ENCODE measurements around the gene VPS41. TPM values are rescaled to one million over a fixed set of nuclear protein-coding genes. Genes with fewer than 3 reads are reported as not detected.

VPS41 gene
- total and polyA plus RNA-seq, 10 of the 15 experiments (the other 5 are each of a cell fraction or from before 2014, with no cell fraction given), result 15.3 to 63.2 (median 47.0) TPM

GRCh38 chr7:38830826-38831225 lies 78.2 kb downstream of the VPS41 start:
- RAD21 ChIA-PET (ENCODE audit: unreplicated experiment), result interaction anchor here (1.1 kb wide), 1 partner anchor 635 kb away, joined by 3 read pairs; no protein-coding TSS in a partner anchor
- in situ Hi-C loops (cut with MboI), result no loop called here
- ATAC-seq (peak; percentile 60; the same call in 2 of the 3 replicates), FAIRE-seq (no peak), DNase-seq (ENCODE audit: low read depth, low spot score) (no peak)
- no peaks in the 10 kb centered on the region for H3K27me3 ChIP-seq (replicated peaks in 1 of 2; ENCODE audit: control insufficient read depth in 2 of 2, insufficient read depth in 2 of 2, low read length in 1 of 2)
- no peaks in the 10 kb centered on the region for H3K9me3 ChIP-seq (replicated peaks; ENCODE audit: control insufficient read depth, insufficient read depth, low read length)
- CTCF ChIA-PET, result interaction anchor here (0.7 to 1.5 kb wide), 5 partner anchors 11 to 144 kb away, joined by 3 to 4 read pairs (median 3); partner anchors contain the start of gene VPS41
- WGBS (ENCODE audit: insufficient coverage, insufficient replicate concordance, low lambda C conversion rate, missing lambda C conversion rate), result 90% methylated on average over 2 of the region's 2 CpGs
- no peak overlapping the region for H3K4me3 ChIP-seq
- SMC1A ChIA-PET (ENCODE audit: uncharacterized antibody, unreplicated experiment), result interaction anchor here (0.7 to 1.7 kb wide), 8 partner anchors 8 to 101 kb away, joined by 3 to 5 read pairs (median 3); no protein-coding TSS in a partner anchor
- H3K36me3 ChIP-seq (ENCODE audit: control insufficient read depth in 2 of 2, insufficient read depth in 2 of 2, low read length in 1 of 2), result no peaks in the 10 kb centered on the region
- H3K79me2 ChIP-seq (ENCODE audit: control insufficient read depth, insufficient read depth, low read length), result no peaks in the 10 kb centered on the region
- POLR2A ChIA-PET, result interaction anchor here (1.3 to 1.6 kb wide), 2 partner anchors 50 to 79 kb away, joined by 3 read pairs; no protein-coding TSS in a partner anchor
- H3K9ac ChIP-seq (ENCODE audit: control insufficient read depth, insufficient read depth, low read length), result no peak overlapping the region
- no TSS peak for BruUV-seq (replicated peaks)
- TF ChIP-seq ZNF217 (IDR thresholded peaks at IDR 0.05), result no peak
- no peak for TF ChIP-seq ATF7 (IDR thresholded peaks at IDR 0.05; ENCODE audit: low read depth)
- TF ChIP-seq FOXM1 (IDR thresholded peaks at IDR 0.05; ENCODE audit: low read depth, low read length), result no peak
- no peak for TF ChIP-seq MTA2 (IDR thresholded peaks at IDR 0.05; ENCODE audit: low read depth)
- no peak for TF ChIP-seq SKIL (IDR thresholded peaks at IDR 0.05; ENCODE audit: low read depth, poor library complexity, severe bottlenecking)
- no peak overlapping the region for H3K4me2 ChIP-seq (ENCODE audit: control insufficient read depth, insufficient read depth)
- H4K20me1 ChIP-seq (ENCODE audit: control insufficient read depth, insufficient read depth), result no peaks in the 10 kb centered on the region
- peaks cover 4% of the 10 kb centered on the region; the same call in 1 of the 2 replicates for H3K4me1 ChIP-seq (ENCODE audit: control insufficient read depth, insufficient read depth, low read length)
- no peak overlapping the region for H2AFZ ChIP-seq (ENCODE audit: control insufficient read depth, low read depth, low read length)
- intact Hi-C loops (cut with micrococcal nuclease; ENCODE audit: unreplicated experiment), result no loop called here
- no peak overlapping the region for H3K27ac ChIP-seq (ENCODE audit: control insufficient read depth, insufficient read depth)
